HG03196 (cell line): ENCODE data around the gene AQP12A.

Experiments used
- ATAC-seq: cut with Tn5 transposase; IDR thresholded peaks from one replicate; pipeline ENCODE4 v1.9.1; 2021; ENCODE audit not compliant: unreplicated experiment

The AQP12A gene

DNA sequence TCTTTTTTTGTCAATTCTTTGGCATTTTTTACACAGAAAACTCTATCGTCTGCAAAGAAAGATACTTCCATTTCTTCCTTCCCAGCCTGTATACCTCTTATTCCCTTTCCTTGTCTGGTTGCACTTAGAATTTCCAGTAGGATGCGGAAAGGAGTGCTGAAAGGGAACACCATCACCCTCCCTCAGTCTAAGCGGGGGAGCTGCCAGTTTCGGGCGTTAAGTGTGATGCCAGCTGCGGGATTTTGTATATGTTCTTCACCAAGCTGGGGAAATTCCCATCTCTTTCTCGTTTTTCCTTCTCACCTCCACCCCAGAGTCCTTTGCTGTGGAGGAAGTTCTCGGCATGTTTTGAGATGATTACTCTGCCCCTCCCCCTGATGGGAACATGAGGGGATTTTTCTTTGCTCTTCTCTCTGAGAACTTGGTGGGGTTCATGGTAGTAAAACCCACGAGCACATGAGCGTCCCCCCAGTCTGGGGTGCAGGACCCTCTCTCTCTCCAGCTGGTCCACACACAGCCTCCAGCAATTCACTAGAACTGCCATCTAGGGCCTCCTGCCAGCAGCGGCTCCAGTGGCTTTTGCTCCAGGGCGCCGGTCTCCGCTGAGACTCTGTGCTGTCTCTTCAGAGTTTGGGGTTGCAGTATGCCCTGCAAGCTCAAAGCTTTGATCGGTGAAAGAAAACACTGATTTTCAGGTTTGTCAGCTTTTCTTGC lies 15.5 kb downstream of the AQP12A start:
- no peak for ATAC-seq

DNA sequence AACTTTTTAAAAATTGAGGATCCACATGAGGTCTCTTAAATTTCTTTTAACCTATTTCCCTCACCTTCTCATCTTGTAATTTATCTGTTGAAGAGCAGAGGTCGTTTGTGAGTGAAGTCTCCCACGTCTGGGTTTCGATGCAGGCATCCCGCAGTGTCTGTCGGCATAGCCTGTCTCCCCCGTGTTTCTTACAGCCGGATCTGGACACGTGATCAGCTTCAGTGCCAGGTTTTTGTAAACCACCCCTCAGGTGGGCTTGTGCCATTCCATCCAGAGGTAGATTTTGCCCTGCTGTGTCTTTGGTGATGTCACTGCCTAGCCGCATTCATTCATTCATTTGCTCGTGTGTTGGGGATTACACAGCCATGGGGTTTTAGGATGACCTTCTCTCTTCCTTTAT lies 16.2 kb downstream of the AQP12A start:
- ATAC-seq: no peak

DNA sequence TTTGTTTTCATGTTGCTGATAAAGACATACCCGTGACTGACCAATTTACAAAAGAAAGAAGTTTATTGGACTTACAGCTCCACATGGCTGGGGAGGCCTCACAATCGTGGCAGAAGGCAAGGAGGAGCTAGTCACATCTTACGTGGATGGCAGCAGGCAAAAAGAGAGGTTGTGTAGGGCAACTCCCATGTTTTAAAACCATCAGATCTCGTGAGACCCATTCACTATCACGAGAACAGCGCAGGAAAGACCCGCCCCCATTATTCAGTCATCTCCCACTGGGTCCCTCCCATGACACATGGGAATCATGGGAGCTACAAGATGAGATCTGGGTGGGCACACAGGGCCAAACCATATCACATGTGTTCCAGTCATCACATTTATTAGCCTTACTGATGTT lies 16.8 kb downstream of the AQP12A start:
- ATAC-seq: no peak

DNA sequence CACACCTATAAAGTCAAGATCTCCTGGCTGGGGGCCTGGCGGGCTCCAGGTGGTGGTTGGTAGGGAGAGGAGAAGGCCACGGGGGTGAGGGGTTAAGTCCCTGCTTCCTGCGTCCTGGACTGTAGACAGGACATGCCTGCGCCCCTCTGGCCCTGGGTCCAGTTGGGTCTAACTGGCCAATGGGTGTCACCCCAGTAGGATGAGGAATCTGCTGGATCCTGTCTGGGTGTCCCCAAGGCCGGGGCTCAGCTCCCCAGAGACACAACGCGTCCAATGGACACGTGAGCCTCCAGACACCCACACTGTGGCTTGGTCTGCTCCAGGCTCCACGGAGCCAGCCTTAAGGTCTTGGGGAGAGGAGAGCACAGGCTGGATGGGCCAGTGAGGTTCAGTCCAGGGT lies 19.6 kb downstream of the AQP12A start:
- ATAC-seq: no peak

DNA sequence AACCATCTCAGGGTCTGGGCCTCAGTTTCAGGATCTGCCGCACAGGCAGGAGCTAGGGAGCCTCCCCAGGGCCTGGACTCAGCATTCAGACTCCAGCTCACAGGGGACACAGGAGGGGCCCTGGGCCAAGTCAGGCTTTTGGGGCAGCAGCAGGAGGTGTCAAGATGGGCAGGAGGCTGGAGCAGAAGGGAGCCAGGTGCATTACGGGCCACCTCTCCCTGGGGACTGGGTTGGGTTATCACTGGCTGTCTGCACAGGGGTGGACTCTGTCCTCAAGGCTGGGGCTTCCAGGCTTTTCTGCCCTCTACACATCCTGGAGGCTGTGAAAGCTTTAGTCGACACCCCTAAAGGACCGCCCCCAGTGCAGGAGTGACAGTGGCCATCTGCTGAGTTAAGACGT lies 20.0 kb downstream of the AQP12A start:
- ATAC-seq: no peak

DNA sequence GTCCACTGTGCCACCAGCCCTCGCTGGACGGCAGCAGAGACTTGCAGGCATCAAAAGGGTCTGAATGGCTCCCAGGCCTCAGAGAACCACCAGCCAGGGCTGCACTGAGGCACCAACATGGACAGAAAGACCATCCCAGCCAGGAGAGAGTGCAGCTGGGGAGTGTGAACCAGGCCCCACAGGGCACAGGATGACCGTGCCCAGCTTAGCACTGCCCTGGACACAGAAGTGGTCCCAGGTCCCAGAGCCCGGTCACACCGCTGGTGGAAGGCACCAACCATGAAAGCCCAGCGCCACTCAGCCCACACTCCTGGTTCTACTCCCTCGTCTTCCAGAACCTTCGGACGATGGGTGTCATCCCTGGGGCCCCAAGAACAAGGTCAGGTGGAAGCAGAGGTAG lies 20.5 kb downstream of the AQP12A start:
- no peak for ATAC-seq

DNA sequence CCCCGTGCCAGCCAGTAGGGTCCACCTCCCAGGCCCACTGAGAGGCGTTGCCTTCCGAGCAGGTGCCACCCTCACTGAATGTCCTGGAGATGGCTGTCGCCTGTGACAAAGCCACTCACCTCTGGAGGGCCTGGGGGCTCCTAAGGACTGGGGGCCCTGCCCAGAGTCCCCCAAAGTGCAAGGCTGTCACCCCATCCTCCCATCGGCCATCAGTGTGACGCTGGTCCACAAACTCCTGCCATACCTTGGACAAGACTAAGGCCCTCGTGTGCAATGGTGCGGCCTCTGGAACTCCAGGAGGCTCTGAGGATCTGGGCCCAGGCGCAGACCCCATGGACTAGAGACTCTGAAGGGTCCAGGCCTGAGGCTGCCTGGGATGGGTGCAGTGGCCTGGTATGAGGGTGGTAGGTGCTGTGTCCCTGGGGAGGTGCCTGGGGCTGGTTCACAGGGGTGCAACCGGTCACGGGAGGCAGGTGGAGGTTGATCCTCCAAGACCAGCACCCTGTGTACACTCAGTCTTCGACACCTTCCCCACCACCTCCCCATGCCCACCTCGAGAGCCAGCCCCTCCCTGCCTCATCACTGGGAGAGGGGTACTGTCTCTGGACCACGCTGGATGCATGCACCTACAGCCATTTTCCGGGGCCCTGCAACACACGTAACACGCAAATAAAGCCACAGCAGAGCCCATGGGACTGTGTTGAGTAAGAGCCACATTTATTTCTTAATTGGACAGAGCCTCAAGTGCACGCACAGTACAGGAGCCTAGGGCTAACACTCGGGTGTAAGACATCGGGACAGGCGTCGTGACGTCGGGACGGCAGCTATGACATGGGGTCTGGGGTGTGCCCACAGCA lies 21.6 kb downstream of the AQP12A start:
- no peak for ATAC-seq

DNA sequence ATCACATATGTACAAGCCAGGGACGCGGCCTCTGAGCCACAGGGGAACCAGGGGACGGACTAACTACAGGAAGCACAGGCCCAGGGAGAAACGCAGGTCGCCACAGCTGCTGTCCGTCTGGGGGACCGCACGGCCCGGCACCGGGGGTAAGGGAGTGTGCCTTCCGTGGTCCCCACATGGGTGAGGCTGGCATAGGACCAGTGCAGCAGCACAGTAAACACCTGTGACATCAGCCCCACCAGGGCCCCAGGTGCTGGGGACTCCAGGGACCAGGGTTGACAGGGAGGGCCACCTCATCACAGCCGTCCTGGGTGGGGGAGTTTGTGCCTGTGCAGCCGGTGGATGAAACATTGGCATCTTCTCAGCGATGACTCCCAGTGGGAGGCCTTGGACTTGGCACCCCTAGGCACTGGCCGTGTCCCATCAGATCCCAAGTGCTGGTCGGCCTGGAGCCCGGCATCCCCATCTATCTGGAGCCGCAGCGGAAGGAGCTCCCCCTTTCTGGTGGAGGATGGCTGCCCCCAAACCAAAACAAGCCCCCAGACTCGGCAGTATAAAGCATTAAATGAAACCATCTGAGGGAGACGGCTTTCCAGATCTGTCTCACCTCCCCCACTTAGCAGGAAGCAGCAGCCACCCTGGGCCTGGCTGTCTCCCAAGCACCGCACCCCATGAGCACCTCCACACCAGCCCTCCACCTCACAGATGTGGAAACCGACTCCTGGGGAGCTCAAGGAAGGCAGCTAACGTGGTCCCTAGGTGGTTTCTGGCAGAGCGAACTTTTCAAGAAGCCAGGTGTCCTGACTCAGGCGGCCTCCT lies 22.5 kb downstream of the AQP12A start:
- no peak for ATAC-seq

DNA sequence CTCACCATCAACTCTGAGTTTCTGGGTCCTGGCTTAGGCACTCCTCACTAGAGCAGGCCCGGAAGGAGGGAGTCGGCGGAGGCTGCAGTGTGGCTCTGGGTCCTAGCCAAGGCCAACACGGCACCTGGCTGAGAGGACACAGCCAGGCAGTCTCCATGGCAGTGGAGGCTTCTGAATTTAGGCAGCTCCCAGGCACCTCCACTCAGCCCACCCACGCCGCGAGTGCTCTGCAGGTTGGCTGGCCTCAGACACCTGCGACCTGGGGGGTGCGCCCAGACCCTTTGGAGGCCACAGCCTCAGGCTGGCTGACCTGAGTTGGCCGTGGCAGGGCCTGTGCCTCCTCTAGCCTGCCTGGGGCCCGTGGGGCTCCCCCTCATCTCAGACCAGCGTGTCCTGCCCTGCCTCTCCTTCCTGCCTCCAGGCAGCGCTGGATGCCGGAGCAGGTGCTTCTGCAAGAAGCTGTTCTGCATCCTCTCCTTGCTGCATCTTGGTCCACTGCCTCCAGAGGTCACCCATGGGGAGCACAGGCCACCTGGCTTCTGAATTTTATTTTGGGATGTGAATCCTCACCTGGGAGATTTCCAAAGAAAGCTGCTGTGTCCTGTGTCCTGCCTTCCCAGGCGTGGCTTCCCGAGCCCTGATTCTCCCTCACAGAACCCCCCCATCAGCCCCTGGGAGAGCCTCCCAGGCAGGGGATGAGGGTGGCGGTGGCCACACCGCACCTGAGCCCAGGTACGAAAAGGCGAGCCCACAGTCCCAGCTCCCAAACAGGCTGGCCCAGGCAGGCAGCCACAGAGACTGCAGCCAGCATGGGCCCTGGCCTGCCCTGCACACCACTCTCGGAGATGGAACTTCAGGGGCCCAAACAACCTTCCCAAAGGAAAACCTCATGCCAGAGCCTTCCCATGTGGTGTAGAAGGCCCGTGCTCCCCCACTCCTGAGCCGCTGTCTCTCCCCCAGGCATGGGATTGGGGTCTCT lies 23.4 kb downstream of the AQP12A start:
- ATAC-seq: no peak

DNA sequence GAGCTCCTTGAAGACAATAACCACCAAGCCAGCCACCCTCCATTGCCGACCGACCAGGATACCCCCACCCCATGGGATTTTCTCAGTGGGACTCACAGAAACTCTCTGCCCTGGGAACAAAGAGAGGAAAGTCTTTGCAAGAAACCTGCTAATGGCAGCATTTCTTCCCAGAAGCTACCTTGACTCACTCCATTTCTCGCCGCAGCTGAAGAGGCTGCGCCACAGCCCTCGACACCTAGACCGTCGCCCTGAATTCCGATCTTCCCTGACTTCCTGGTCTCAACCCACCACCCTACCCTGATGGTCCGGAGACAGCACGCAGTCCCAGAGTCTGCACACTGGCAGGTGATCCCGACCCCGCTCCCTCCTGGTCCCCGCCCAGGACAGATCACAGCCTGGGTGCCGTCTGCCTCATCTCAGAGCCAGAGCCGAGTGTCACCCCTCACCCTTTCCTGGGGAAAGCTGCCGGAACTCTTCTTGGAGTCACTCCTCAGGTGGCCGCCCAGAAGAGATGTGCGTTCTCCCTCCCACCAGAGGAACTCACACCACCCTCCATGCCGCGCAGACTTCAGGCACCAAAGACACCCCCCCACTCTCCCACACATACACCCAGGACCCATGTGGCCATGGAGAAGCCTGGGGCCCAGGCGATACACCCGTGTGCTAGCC lies 24.6 kb downstream of the AQP12A start:
- ATAC-seq: no peak

DNA sequence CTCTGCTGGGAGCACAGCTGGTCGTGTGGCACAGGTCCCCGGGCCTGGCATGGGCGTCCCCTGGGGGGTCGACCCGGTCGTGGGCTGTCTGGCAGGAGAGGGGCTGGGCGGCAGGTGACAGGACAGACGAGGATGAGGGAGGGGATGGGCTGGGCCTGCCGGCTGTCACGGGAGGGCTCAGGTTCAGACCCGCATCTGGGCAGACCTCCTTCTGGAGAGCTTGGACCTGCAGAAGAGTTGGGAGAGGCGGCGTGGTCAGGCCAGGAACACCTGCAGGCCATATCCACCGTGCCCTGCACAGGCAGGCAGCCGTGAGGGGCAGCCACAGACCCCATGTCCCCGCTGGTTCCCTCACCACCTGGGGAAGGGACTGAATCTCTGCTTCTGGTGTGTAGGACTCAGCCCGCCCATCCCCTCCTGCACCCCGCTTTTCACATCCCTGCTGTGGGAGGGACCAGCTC lies 25.5 kb downstream of the AQP12A start:
- no peak for ATAC-seq

DNA sequence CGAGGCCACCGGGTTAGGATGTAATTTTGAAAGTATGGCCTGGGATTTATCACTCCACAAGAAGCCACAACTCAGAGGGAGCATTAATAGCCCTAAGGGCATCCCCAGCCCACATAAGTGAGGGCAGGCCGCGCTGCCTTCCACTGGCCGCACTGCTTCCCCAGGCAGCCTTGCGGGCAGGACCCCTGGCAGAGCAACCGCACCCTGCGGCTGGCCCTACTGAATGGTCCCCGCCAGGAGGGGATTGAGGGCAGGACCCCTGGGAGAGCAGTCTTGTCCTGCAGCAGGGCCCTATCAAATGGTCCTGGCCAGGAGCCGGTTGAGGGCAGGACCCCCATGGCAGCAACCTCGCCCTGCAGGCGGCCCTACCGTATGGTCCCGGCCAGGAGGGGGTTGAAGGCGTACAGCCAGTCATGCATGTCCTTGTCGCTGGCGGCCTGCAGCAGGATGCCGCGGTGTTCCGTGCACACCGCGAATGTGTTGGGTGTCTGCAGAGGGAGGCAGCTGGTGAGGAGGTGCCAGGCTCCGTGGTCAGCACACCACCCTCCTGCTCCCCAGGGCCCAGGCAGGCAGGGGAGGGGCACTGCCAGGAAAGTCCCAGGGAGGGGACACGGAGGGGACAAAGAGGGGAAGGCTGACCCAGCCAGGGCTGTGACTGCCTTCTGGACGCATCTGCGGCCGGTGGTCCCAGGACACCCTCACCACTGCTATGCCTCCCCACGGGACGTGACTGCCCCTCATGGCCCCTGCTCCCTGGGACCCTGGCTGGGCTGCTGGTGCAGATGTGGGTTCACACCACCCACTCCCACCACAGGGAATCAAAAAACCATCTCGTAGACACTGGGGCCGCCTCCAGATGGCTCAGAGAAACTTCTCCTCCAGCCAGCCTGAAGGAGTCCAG lies 26.3 kb downstream of the AQP12A start:
- no peak for ATAC-seq

DNA sequence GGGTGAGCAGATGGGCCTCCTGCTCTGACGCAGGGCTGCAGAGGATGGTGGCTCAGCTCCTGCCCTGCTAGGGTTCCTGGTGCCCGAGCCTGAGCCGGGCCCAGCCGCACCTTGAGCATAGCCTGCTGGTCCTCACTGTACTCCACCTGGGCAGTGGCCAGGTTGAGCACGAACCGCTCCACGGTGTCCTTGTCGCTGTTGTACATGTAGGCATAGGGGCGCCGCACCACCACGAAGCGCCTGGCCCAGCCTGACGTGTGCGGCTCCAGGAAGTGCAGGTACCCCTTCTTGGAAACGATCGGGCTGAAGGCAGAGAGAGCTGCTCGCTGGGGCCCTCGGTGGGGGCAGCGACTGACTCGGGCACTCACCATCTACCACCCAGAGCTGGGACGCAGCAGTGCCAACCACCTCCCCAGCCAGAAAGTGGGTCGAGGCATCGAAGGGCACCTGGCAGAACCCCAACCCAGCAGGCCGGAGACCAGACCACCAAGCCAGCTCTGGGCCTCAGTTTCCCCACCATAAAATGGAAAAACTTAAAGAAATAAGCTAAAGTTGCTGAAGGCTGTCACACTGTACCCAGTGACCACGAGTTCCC lies 27.3 kb downstream of the AQP12A start:
- ATAC-seq: no peak

DNA sequence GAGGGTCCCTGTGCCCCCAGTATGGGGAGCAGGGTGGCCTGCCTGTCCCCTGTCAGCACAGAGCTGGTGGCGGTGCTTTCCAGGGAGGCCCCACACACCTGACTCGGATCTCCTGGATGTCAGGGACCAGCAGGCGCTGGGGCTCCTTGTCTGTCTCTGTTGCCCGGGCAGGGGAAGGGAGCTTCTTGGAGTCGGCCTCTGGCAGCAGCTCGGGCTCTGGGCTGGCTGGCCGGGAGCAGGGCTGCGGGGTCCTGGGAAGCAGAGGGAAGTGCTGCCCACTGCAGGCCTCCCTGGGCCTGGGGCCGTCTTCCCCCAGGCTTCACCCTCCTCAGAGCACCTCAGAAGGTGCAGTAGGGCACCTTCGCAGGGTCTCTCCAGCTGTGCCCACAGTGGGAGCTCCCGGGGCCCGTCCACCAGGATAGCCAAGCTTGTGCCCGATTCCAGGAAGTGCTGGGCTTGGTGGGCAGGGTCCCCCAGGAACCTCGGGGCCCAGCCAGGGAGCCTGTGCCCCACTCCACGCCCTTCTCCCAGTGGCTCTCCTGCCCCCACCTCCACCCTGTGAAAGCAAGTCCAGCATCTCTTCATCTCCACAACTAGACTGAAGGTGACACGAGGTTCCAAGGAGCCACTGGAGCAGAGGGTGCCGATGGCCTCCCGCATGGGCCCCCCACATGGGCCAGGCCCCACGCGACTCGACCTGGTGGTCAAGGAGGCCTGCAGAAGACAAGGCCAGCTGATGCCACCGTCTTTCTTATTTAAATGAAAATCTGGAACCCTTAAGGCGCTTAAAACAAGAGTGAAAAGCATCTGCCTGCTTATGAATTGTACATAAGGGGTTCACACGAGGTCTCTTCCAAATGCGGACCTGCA lies 28.2 kb downstream of the AQP12A start:
- ATAC-seq: no peak

DNA sequence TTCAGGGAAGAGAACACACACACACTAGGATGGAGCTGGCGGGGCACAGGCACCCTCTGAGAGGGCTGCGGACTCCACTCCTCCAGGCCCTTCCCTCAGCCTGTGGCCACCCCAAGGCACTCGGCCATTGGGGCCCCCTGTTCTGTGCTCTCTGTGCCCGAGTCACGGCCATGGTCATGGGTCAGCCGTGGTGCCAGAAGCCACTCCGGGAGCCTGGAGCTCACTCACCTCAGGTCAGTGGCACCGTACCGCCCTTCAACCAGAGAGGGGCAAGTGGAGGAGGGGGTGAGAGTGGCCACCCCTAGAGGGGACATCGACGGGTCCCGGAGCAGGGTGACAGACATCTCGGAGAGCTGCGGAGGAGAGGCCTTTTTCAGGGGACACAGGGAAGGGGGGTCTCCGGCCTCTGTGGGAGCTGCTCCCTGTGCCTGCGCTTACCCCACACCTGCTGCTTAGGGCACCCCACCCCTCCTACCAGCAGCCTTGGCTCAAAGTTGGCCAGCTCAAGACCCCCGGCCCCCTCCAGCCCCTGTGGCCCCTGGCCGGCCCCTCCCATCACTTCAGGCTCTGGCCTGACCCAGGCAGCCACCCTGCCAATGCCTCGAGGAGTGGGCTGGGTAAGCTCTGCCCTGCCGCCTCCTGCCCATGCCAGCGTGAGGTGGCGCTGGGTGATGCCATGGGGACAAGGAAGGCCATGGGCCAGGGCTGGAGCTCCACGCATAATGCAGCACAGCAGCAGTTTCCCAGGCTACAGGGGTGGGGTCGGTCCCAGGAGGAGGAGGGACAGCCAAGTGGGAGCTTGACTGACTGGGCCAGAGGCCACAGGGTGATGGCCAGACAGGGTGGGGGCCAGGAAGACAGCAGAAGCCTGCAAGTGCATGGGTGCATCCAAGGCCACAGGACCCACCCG lies 29.3 kb downstream of the AQP12A start:
- no peak for ATAC-seq

DNA sequence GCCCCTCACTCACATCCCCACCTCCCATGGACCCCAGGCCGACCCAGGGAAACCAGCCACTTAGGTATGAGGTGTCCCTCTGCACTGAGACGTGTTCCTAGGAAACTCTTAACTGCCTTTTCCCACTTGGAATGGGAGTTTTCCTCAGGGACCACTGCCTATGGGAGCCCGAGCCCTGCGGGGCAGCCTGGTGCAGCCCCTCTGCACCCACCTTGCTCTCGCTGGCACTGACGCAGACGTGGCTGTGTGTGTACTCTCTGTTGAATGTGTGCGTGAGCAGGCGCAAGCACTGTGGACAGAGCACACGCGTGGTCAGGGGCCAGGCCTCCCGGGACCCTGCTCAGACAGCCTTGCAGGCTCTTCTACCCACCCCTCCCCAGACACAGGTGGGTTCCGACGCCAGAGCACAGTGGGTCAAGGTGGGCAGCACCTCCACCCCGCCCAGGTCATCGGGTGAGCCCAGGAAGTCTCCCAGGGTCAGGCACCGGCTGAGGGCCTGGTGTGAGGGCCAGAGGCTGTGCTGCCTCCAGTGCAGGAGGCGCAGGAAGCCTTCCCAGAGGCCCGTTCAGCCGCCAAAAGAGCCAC lies 30.0 kb downstream of the AQP12A start:
- no peak for ATAC-seq
